PC-3 (cell line): ENCODE data around the gene ZBTB7C. TPM values are rescaled to one million over a fixed set of nuclear protein-coding genes. Genes with fewer than 3 reads are reported as not detected.

Experiments used
- ATAC-seq: fragments of 200-7000 bp; cut with Tn5 transposase; 2 replicates; pipeline ENCODE4 v1.9.1; 2020; ENCODE audit warnings: mild to moderate bottlenecking, moderate library complexity
- BruUV-seq: library from RNA; stranded (reverse); fragments of 400-500 nt; replicated peaks from 2 replicates; lab custom pipeline; 2021; lab: Mats Ljungman, UMichigan
- CTCF ChIA-PET: fragments of 300-600 bp; sonication (Branson Sonifier 250); formaldehyde crosslinking; loops from one replicate; lab custom pipeline; 2022; ENCODE audit warnings: antibody characterized with exemption; lab: Charles Lee
- POLR2A ChIA-PET: fragments of 300-600 bp; sonication (Branson Sonifier 250); formaldehyde crosslinking; loops from one replicate; lab custom pipeline; 2022; ENCODE audit warnings: antibody characterized with exemption; ENCODE audit not compliant: unreplicated experiment; lab: Charles Lee
- DNase-seq: peaks from one replicate; pipeline ENCODE4 v3.0.0-alpha.2; 2015
- H2AFZ ChIP-seq: fragments of 300-600 bp; sonication (generic); 2 replicates; pipeline ENCODE4 v1.6.0; 2016; ENCODE audit warnings: antibody characterized with exemption, low read length
- H3F3A ChIP-seq: fragments of 300-600 bp; sonication (generic); one replicate; pipeline ENCODE4 v1.6.0; 2017; ENCODE audit warnings: antibody characterized with exemption, low read length, control low read depth, mild to moderate bottlenecking; ENCODE audit not compliant: unreplicated experiment
- H3K27ac ChIP-seq: fragments of 300-600 bp; sonication (generic); 2 replicates; pipeline ENCODE4 v1.5.1; 2016; ENCODE audit warnings: mild to moderate bottlenecking, low read length
- H3K27me3 ChIP-seq: fragments of 300-600 bp; sonication (generic); 2 replicates; pipeline ENCODE4 v1.6.1; 2016; ENCODE audit warnings: low read length, mixed read lengths
- H3K36me3 ChIP-seq: fragments of 300-600 bp; sonication (generic); 2 replicates; pipeline ENCODE4 v1.6.1; 2016; ENCODE audit warnings: low read depth, mixed run types, low read length, mixed read lengths
- H3K4me1 ChIP-seq: fragments of 300-600 bp; sonication (generic); 2 replicates; pipeline ENCODE4 v1.5.1; 2016; ENCODE audit warnings: low read length; ENCODE audit not compliant: insufficient read depth
- H3K4me2 ChIP-seq: fragments of 300-600 bp; sonication (generic); 2 replicates; pipeline ENCODE4 v1.6.0; 2016; ENCODE audit warnings: low read length
- H3K4me3 ChIP-seq: fragments of 300-600 bp; sonication (generic); 2 replicates; pipeline ENCODE4 v1.5.1; 2016; ENCODE audit warnings: mild to moderate bottlenecking, low read length, mixed read lengths
- H3K79me2 ChIP-seq: fragments of 300-600 bp; sonication (generic); 2 replicates; pipeline ENCODE4 v1.6.1; 2017; ENCODE audit warnings: low read length, mixed read lengths
- H3K9ac ChIP-seq: fragments of 300-600 bp; sonication (generic); 2 replicates; pipeline ENCODE4 v1.6.0; 2016; ENCODE audit warnings: mild to moderate bottlenecking, low read length
- H3K9me2 ChIP-seq: fragments of 300-600 bp; sonication (generic); replicated peaks from 2 replicates; pipeline ENCODE4 v1.6.1; 2016; ENCODE audit warnings: mixed run types, low read length, mixed read lengths
- H3K9me3 ChIP-seq: fragments of 300-600 bp; sonication (generic); 2 replicates; pipeline ENCODE4 v1.6.1; 2016; ENCODE audit warnings: low read length, mixed read lengths
- H4K20me1 ChIP-seq: fragments of 300-600 bp; sonication (generic); 2 replicates; pipeline ENCODE4 v1.6.1; 2016; ENCODE audit warnings: low read length, mixed read lengths
- EZH2 ChIP-seq: fragments of 300-600 bp; sonication (generic); IDR thresholded peaks from one replicate; pipeline ENCODE4 v1.6.1; 2017; ENCODE audit warnings: antibody characterized with exemption, mild to moderate bottlenecking, low read length; ENCODE audit not compliant: unreplicated experiment
- EZH2phosphoT487 ChIP-seq: fragments of 300-600 bp; sonication (generic); IDR thresholded peaks from 2 replicates; pipeline ENCODE4 v1.6.1; 2018; ENCODE audit warnings: mild to moderate bottlenecking, antibody characterized with exemption, low read length, borderline replicate concordance
- intact Hi-C: fragments of 100-400 bp; cut with micrococcal nuclease; formaldehyde crosslinking; loops from 2 replicates; pipeline ENCODE4 v1.9.0; 2023
- total RNA-seq: library from RNA; depleted of rRNA; stranded (reverse); fragments of >200 nt; gene quantifications from 2 replicates; pipeline ENCODE4 v1.2.3, GENCODE V29; 2014
- TF ChIP-seq, protein P1 (sequence below): fragments of 300-600 bp; sonication (generic); conservative IDR thresholded peaks from 2 replicates; pipeline ENCODE4 v1.5.1; 2017; ENCODE audit warnings: antibody characterized with exemption, low read depth, mild to moderate bottlenecking, low read length

Gene ZBTB7C
- total RNA-seq, 1 experiment from 2014 or later, result 1.3 TPM

DNA sequence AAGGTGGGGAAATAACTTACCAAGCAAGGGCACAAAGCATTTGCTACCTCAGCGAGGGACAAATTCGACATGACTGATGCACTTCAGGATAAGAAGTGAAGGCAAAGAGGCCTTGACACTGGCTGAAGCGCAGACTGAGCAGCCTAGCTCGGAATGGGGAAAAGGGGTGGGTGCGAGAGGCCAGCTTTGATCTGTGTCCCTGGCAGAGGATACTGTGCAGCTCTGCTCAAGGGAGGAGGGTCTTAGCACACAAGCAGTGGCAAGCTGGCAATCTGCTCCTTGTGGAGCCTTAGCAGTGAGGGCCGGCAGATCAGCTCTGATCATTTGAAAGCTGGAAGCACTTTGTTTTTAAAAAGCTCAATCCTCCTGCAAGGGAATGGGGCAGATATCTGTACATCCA lies 222.3 kb downstream of the ZBTB7C start:
- no peak overlapping the region for H3K27ac ChIP-seq
- TF ChIP-seq, protein P1, sequence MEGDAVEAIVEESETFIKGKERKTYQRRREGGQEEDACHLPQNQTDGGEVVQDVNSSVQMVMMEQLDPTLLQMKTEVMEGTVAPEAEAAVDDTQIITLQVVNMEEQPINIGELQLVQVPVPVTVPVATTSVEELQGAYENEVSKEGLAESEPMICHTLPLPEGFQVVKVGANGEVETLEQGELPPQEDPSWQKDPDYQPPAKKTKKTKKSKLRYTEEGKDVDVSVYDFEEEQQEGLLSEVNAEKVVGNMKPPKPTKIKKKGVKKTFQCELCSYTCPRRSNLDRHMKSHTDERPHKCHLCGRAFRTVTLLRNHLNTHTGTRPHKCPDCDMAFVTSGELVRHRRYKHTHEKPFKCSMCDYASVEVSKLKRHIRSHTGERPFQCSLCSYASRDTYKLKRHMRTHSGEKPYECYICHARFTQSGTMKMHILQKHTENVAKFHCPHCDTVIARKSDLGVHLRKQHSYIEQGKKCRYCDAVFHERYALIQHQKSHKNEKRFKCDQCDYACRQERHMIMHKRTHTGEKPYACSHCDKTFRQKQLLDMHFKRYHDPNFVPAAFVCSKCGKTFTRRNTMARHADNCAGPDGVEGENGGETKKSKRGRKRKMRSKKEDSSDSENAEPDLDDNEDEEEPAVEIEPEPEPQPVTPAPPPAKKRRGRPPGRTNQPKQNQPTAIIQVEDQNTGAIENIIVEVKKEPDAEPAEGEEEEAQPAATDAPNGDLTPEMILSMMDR, result no peak
- TF ChIP-seq EZH2phosphoT487, result no peak
- no peak for TF ChIP-seq EZH2
- CTCF ChIA-PET, result no interaction called here
- DNase-seq, result no peak
- H3F3A ChIP-seq, result no peaks in the 10 kb centered on the region
- no peak for ATAC-seq
- H3K36me3 ChIP-seq, result no peaks in the 10 kb centered on the region
- H3K79me2 ChIP-seq, result no peaks in the 10 kb centered on the region
- H2AFZ ChIP-seq, result no peak overlapping the region
- no peaks in the 10 kb centered on the region for H4K20me1 ChIP-seq
- no peak overlapping the region for H3K9ac ChIP-seq
- H3K4me3 ChIP-seq, result no peak overlapping the region
- intact Hi-C loops, result no loop called here
- BruUV-seq, result no TSS peak
- H3K27me3 ChIP-seq, result no peaks in the 10 kb centered on the region
- H3K4me2 ChIP-seq, result no peak overlapping the region
- POLR2A ChIA-PET, result no interaction called here
- no peaks in the 10 kb centered on the region for H3K4me1 ChIP-seq
- H3K9me3 ChIP-seq, result no peaks in the 10 kb centered on the region
- no peaks in the 10 kb centered on the region for H3K9me2 ChIP-seq

GRCh38 chr18:48186131-48186766 lies 222.9 kb downstream of the ZBTB7C start:
- no peaks in the 10 kb centered on the region for H3K79me2 ChIP-seq
- H3K27me3 ChIP-seq, result no peaks in the 10 kb centered on the region
- H3K4me3 ChIP-seq, result no peak overlapping the region
- no peak for ATAC-seq
- H3K9me3 ChIP-seq, result no peaks in the 10 kb centered on the region
- no TSS peak for BruUV-seq
- no peaks in the 10 kb centered on the region for H3K9me2 ChIP-seq
- H3F3A ChIP-seq, result no peaks in the 10 kb centered on the region
- TF ChIP-seq EZH2, result no peak
- no peak for TF ChIP-seq EZH2phosphoT487
- H3K4me1 ChIP-seq, result no peaks in the 10 kb centered on the region
- no peak overlapping the region for H2AFZ ChIP-seq
- DNase-seq, result no peak
- H3K4me2 ChIP-seq, result no peak overlapping the region
- H3K36me3 ChIP-seq, result no peaks in the 10 kb centered on the region
- H3K27ac ChIP-seq, result no peak overlapping the region
- no peaks in the 10 kb centered on the region for H4K20me1 ChIP-seq
- intact Hi-C loops, result no loop called here
- H3K9ac ChIP-seq, result no peak overlapping the region
- ChIA-PET CTCF (no interaction called here), POLR2A (no interaction called here)

GRCh38 chr18:48184118-48184517 lies 225.1 kb downstream of the ZBTB7C start:
- intact Hi-C loops, result no loop called here
- Histone ChIP-seq H4K20me1 (no peaks in the 10 kb centered on the region), H3K9ac (no peak overlapping the region), H3K9me2 (no peaks in the 10 kb centered on the region), H3K27ac (no peak overlapping the region), H3K9me3 (no peaks in the 10 kb centered on the region), H3K4me1 (no peaks in the 10 kb centered on the region), H3K4me3 (no peak overlapping the region), H3K27me3 (no peaks in the 10 kb centered on the region), H2AFZ (no peak overlapping the region), H3F3A (no peaks in the 10 kb centered on the region), H3K4me2 (no peak overlapping the region), H3K79me2 (no peaks in the 10 kb centered on the region), H3K36me3 (no peaks in the 10 kb centered on the region)
- BruUV-seq, result no TSS peak
- ChIA-PET POLR2A (no interaction called here), CTCF (no interaction called here)
- DNase-seq (no peak), ATAC-seq (no peak)
- TF ChIP-seq EZH2phosphoT487, result no peak
- TF ChIP-seq, protein P1, result no peak
- TF ChIP-seq EZH2, result no peak
